Activated gamma-delta T cell treated with Interleukin-2 at 50 U/mL for 16 hours (primary cell): ENCODE results near the gene BCAP31.

Source experiments
- DNase-seq: peaks from one replicate; pipeline ENCODE4 v3.0.0-alpha.2; 2020

The BCAP31 gene

DNA sequence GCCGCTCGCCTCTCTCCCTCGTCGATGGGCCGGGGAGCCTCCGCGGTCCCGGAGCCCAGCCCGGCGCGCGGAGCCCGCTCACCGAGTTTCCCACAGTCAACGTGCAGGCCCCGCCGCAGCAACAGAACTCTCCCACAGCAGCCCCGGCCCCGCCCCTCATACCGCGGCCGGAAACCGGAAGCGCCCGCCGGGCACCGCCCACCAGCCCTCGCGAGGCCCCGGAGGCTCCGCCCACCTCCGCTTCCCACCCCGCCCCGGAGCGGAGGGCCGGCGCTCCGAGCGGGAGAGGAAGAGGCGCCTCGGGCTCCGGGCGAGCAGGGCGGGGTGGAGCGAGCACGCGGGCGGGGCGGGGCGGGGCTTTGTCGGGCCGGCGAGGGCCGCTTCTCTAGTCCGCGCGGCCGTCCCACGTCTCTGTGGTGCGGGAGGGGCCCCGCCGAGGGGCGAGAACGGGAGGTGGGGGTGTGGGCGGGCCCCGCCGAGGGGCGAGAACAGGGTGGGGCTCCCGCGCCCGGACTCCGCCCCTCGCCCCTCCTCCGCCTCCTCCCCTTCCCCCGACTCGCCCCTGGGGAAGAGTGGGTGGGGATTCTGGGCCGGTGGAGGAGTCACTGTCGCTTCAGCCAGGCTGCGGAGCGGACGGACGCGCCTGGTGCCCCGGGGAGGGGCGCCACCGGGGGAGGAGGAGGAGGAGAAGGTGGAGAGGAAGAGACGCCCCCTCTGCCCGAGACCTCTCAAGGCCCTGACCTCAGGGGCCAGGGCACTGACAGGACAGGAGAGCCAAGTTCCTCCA lies at the start of gene BCAP31, which contains the start of gene ABCD1:
BCAP31 (minus strand) TSS at position 136 of the 787 bp plus-strand sequence. CDS start 1,143 bp downstream, outside the sequence.
ABCD1 (plus strand) TSS at position 605 of the 787 bp plus-strand sequence. CDS start 411 bp downstream, outside the sequence.
- peak; percentile 83 for DNase-seq

DNA sequence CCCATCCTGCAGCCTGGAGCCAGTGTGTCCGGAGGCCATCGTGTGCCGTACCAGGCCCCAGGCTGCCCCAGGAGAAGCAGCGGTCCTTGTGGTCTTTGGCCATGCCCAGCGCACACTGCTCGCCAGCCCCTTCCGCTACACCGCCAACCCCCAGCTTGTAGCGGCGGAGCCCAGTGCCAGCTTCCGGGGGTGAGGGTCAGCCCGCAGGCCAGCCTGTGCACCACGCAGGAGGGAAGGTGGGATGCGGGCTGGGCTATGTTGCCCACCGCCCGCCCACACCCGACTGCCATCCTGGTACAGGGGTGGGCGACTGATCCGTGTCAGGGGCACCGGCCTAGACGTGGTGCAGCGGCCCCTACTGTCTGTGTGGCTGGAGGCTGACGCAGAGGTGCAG lies 49.0 kb upstream of the BCAP31 start:
- no peak for DNase-seq

DNA sequence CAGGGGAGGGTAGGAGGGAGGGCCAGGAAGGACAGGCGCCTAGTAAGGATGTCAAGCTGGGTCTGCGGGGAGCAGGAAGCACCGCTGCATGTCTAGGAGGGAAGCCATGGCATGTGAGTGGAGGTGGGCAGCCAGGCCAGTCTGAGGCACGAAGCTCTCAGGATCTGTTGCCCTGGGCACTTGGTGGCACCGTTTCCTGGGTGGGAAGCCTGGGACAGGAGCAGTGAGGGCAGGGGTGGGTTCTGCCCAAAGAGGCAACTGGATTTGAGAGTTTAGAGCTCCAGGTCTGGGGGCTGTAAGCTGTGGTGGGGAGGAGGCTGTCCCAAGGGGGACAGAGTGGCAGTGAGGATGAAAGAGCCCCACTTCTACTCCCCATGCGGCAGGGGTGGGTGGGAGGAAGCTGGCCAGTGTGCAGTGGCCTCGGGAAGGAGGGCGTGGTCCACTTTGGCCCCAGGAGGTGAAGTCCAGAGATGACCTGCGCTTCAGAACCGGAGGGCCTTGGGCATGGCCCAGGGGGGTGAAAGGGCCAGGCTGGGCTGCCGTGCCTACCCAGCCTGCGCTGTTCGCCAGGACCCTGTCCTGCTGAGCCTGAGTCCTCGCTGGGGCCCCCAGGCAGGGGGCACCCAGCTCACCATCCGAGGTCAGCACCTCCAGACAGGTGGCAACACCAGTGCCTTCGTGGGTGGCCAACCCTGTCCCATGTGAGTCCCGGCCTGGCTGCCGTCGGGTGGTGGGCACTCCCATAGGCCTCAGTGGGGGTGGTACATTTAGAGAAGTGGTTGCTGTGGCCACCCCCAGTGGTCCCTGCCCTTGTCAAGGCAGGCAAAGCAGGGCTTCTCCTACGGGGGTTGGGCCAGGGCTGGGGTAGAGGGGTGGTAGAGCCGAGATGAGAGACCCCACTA lies 48.4 kb upstream of the BCAP31 start:
- no peak for DNase-seq

DNA sequence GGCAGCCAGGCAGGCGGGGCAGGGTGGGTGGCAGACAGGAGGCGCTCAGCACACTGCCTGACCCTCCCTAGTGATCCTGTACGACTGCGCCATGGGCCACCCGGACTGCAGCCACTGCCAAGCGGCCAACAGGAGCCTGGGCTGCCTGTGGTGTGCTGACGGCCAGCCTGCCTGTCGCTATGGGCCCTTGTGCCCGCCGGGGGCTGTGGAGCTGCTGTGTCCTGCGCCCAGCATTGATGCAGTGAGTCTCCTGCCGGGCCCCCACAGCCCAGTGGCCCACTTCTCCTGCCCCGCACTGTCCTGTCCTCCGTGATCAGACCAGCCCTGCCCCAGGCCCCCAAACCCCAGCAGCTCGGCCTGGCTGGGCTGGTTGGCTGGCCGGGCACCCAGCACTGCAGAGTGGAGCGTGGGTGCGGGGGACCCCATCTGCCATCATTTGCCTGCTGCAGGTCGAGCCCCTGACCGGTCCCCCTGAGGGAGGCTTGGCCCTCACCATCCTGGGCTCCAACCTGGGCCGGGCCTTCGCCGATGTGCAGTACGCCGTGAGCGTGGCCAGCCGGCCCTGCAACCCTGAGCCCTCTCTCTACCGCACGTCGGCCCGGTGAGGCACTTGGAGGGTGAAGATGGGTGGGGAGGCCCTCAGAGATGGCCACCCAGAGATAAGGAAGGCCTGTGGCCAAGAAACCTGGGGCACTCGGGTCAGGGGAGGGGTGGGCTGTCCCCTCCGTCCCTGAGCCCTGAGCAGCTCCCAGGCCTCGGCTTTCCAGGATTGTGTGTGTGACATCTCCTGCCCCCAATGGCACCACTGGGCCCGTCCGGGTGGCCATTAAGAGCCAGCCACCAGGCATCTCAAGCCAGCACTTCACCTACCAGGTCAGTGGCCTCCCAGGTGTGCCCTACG lies 47.5 kb upstream of the BCAP31 start:
- no peak for DNase-seq

DNA sequence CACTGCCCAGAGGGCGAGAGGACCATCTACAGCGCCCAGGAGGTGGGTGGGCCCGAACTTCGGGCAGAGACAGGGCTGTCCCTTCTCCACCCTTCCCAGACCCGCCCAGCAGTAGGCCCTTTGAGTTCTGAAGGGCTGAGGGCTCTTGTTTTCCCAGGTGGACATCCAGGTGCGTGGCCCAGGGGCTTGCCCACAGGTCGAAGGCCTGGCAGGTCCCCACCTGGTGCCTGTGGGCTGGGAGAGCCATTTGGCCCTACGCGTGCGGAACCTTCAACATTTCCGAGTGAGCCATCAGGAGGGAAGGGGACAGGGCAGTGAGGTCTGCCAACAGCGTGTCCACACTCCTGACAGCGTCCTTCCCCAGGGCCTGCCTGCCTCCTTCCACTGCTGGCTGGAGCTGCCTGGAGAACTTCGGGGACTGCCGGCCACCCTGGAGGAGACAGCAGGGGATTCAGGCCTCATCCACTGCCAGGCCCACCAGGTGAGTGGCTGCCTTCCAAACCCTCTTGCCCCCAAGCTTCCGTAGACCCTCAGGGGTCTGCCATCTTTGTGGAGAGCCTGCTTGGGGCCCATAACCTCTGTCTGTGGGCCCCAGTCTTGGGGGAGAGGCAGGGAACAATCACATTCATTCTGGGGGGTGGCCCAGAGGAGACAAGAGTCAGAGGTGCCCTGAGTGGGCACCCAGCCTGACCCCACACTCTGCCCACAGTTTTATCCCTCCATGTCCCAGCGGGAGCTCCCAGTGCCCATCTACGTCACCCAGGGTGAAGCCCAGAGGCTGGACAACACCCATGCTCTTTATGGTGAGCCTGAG lies 46.6 kb upstream of the BCAP31 start:
- DNase-seq: peak; percentile 3

DNA sequence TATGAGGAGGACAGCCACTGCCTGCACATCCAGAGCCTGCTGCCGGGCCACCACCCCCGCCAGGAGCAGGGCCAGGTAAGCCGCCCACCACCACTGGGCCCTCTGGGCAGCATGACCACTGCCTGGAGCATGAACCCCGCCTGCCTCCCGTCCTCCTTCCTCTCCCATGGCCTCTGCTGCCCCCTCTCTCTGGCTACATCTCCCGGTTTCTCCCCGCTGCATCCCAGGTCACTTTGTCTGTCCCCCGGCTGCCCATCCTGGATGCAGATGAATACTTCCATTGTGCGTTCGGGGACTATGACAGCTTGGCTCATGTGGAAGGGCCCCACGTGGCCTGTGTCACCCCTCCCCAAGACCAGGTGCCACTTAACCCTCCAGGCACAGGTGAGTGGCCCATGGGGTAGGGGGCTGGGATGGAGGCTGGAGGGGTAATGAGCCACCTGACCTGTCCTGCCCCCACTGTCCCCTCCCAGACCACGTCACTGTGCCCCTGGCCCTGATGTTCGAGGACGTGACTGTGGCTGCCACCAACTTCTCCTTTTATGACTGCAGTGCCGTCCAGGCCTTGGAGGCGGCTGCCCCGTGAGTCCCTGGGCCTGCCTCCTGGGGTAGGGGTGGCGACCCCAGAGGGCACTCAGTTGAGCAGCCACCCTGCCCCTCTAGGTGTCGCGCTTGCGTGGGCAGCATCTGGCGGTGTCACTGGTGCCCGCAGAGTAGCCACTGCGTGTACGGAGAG lies 45.8 kb upstream of the BCAP31 start:
- DNase-seq: no peak

DNA sequence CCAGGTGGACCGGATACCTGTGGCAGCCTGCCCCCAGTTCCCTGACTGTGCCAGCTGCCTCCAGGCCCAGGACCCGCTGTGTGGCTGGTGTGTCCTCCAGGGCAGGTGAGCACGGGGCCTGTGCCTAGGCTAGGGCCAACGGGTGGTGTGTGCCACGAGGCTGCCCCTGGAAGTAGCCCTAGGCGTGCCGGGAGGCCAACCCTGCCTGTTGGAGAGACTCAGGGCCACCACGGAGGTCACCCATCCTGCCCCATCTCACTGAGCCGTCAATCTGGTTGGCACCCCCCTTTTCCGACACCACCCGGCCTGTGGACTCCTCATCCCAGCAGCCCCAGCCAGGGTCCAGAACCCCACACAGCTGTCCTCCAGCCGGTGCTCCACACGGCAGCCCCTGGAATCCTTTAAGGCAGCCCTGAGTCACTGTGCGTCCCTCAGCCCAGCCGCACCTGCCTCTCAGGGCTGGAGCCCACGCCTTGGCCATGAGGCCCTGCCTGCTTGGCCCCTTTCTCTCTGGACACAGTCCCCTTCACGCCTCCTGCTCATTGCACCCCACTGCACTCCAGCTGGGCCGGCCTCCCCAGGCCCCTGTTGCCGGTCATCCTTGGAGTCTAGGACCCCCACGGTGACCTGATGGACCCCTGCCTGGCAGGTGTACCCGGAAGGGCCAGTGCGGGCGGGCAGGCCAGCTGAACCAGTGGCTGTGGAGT lies 45.1 kb upstream of the BCAP31 start:
- no peak for DNase-seq

DNA sequence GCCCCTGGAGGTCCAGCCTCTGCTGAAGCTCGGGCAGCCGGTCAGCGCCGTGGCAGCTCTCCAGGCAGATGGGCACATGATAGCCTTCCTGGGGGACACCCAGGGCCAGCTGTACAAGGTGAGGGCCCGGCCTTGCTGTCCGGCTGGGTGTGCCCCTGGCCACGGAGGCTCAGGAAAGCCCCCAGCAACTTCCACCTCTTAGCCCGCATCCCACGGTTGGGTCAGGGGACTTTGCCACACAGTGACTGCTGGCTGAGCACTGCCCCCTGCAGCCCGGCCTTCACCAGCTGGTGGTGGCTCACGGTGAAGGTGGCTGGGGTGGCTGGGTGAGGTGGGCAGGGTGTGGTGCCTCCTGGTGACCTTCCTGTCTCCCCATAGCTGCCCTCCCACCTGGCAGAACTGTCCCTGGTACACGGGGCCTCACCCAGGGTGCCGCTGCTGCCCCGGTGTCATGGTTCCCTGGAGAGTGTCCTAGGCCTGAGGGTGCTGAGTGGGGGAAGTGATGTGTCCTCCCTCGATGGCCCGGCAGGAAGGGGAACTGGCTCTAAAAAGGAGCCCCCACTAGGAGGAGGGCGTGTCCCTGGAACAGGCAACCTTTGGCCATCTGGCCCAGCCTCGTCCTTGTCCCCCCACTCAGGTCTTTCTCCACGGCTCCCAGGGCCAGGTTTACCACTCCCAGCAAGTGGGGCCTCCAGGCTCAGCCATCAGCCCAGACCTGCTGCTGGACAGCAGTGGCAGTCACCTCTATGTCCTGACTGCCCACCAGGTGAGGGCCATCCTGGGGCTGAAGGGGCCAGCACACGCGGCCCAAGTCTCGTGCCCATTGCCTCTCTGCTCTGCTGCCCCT lies 44.3 kb upstream of the BCAP31 start:
- DNase-seq: no peak

DNA sequence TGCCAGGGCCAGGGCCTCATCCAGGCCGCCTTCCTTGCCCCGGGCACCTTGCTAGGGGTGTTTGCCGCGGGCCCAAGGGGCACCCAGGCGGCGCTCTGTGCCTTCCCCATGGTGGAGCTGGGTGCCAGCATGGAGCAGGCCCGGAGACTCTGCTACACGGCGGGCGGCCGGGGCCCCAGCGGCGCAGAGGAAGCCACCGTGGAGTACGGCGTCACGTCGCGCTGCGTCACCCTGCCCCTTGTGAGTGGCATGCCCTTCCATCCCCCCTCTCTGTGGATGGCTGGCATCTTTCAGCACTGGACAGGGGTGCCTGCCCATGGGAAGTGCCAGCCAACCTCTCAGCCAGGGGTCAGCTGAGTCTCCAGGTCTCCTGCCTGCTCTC lies 43.5 kb upstream of the BCAP31 start:
- no peak for DNase-seq

DNA sequence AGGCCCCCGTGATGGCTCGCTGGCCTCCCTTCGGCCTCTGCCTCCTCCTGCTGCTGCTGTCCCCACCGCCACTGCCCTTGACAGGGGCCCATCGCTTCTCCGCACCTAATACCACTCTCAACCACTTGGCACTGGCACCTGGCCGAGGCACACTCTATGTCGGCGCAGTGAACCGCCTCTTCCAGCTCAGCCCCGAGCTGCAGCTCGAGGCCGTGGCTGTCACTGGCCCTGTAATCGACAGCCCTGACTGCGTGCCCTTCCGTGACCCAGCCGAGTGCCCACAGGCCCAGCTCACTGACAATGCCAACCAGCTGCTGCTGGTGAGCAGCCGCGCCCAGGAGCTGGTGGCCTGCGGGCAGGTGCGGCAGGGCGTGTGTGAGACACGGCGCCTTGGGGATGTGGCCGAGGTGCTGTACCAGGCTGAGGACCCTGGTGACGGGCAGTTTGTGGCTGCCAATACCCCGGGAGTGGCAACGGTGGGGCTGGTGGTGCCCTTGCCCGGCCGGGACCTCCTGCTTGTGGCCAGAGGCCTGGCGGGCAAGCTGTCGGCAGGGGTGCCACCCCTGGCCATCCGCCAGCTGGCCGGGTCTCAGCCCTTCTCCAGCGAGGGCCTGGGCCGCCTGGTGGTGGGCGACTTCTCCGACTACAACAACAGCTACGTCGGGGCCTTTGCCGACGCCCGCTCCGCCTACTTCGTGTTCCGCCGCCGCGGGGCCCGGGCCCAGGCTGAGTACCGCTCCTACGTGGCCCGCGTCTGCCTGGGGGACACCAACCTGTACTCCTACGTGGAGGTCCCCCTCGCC lies 42.9 kb upstream of the BCAP31 start:
- DNase-seq: no peak

DNA sequence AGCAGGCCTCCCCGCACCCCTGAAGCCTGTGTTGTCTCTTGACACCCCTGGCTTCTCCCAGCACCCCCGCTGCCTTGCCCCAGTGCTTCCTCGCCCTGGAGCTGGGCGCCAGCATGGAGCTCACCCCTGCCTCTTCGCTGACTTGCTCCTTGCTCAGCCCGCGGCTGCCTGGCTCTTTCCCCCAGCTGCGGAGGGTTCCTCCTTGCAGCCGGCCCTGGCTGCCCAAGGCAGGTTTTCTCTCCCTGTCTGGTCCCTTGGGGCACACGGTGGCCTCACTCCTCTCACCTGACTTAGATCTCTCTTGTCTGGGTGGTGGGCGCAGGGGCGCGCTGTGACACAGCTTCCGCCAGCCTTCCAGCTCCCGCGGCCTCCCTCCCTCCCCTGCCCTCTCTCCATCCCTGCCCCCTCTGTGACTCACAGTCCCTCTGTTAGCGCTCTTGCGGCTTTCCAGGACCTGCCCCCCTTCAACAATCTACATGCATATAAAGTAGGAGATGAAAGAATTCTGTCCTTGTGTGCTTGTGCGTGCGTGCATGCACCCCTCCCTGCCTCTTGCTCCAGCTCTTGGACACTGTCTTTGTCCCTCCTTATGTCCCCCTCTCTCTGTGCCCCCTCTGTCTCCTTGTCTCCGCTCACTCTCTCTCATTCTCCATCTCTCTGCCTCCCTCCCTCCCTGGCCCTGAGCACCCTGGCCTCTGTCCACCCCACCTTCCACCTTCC lies 42.1 kb upstream of the BCAP31 start:
- no peak for DNase-seq

DNA sequence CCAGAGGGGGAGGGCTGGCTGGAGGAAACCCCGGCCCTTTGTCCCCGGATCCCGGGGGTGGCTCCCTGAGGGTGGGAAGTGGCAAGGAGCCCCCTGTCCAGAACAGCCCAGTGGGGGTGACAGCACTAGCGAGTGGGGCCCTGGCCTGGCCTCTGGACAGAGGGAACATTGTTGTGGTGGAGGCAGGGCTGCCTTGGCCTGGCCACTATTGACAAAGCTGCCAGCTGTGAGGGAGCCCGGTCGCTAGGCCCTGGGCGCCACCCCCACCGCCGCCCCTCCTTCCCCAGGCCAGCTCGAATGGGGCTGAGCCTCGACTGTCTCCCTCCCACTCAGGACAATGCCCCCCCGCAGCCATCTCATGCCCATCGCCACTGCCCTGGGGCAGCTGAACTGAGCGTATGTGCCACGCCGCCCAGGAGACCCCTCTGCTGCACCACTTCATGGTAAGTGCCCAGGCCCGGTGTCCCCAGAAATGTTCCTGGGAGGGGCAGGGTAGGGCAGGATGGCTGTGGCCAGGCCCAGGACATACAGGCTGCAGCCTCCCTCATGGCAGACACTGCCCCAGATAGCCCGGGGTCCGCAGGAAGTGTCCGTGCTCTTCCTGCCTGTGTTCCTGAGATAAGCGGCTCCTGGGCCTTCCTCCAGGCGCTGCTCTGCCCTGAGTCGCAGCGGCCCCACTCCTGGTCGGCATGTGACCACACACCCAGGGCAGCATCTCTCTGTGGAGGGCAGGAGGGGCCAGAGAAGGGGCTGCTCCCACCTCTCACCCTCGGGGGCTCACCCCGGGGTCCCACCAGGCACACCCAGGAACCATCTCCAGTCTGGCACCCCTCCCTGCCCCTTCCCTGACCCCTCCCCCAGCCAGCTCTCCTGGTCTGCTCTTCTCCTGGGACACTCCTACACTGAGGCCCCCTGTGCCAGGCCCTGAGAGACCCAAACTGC lies 41.2 kb upstream of the BCAP31 start:
- no peak for DNase-seq

DNA sequence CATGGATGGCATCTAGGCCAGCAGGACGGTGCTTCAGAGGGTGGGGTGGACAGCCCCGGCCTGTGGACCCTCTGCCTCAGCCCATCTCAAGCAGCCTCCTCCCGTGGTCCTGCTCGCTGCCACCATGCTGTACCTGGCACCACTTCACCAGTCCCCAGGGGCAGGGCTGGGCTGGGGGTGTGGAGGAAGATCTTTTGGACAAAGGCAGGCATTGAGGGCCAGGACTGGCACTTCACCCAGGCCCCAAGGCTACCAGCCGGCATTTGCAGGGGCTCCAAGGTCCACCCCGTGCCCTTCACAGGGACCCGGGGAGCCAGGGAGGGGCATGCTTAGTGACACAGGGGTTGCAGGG lies 40.6 kb upstream of the BCAP31 start:
- DNase-seq: no peak

DNA sequence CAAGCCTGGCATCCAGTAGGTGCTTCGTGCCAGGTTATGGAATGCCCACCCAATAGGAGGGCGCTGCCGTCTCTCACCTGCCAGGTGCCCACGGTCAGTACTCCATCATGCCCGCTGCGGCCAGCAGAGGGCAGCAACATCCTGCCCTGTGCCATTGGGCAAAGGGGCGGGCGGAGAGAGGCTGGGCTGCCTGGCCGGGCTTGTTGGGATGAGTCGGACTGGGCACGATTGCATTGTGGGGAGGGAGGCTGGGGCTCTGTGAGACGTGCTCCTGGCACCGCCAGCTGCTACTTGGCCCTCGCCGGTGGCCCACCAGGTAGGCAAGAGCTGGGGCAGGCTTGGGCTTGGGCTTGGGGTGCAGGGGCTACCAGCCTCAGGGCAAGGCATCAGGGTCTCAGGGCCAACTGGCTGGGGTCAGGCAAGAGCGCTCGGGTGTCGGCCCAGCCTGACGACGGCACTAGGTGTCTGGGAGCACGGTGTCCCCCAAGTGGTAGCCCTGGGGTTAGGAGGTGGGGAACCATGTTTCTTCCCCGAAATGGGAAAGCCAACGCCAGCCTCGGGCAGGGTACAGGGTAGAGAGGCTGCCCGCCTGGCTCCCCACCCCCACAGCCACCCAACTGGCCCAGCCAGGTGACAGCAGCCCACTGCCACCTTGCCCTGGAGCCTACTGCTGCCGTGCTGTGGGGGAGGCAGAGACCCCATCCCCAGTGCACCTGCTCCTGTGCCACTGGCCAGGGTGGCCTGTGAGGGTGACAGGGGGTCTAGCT lies 40.0 kb upstream of the BCAP31 start, which contains the start of gene PLXNB3:
PLXNB3 (plus strand) TSS at position 261 of the 767 bp plus-strand sequence. CDS start 1,287 bp downstream, outside the sequence.
- DNase-seq: peak; percentile 78

DNA sequence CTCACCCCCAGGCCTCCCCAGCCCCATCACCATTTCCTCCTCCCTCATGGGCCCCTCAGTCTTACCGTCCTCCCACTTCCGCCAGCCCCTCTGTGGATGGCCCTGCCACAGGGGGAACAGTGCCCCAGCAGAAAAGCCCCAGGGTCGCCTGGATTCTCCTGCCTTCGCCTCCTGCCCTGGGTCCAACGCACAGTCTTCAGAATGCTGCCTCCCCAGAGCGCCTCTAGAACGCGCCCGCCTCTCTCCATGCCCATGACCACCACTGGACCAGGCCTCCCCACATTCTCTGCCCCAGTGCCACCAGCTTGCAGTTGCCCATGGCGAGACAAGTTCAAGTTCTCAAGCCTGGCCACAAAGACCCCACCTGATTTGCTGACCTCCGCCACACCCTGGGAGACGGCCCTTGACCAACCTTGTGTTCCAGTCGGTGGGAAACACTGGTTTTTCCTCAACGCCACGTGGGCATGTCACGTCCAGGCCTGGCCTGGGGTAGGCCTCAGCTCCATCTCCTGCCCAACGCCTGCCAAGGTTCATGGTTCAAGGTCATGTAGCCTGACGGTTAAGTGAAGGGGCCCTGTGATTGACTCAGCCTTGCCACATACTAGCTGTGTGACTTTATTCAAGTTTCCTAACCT lies 39.2 kb upstream of the BCAP31 start:
- DNase-seq: no peak
